Activated CD4-positive, alpha-beta T cell treated with anti-CD3 and anti-CD28 coated beads, Interleukin-2, Interleukin-6, amounts not matched to agents 100 ng/mL and 50 ng/mL, durations not matched to agents 16 hours and 8 hours (primary cell): Measurements from ENCODE around the gene NR2F1-AS1.

Experiments
- DNase-seq: peaks from one replicate; pipeline ENCODE4 v3.0.0-alpha.2; 2020

NR2F1-AS1 gene

GRCh38 chr5:93603078-93603792, 22.2 kb upstream of the NR2F1-AS1 start:
- no peak for DNase-seq

DNA sequence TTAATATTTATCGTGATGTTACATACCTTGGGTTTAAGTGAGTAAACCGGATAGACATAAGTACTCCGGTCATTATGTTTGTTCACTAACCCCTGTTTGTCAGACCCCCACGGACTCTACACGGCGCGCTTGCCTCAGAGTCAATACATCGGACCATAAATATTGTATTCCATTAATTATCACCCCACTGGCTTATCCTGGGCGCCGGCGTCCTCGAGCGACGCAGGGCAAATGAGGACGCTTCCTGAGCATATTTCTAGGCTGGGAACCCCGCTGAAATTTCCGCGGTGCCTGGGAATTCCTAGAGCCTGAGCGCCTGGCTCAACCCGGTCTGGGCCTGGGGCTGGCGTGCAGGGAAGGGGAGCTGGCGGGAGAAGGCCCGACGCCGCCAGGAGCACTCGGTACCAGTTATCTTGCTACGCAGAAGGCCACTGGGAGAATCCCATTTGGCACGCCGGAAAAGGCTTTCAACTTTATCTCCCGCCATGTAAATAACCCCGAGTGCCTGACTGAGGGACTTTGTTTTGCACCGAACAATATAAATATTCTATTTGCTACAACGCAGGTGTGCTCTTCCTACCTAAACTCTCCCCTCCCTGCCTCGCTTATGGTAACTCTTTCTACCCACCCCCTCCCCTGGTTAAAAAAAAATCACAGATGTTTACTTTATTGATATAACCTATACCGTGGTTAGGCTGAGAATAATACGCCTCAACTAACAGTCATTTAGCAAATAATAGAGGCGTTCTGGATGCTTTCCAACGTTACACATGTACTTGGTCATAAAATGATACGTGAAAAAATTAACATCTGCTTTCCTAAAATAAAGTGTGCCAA, 21.4 kb upstream of the NR2F1-AS1 start:
- DNase-seq, result no peak

GRCh38 chr5:93601802-93602155, 20.8 kb upstream of the NR2F1-AS1 start:
- no peak for DNase-seq

- DNase-seq, result no peak
These were observed 20.2 kb upstream of the NR2F1-AS1 start for GRCh38 chr5:93601071-93601801.

- DNase-seq, result no peak
These were observed 19.5 kb upstream of the NR2F1-AS1 start for GRCh38 chr5:93600409-93601070.

DNA sequence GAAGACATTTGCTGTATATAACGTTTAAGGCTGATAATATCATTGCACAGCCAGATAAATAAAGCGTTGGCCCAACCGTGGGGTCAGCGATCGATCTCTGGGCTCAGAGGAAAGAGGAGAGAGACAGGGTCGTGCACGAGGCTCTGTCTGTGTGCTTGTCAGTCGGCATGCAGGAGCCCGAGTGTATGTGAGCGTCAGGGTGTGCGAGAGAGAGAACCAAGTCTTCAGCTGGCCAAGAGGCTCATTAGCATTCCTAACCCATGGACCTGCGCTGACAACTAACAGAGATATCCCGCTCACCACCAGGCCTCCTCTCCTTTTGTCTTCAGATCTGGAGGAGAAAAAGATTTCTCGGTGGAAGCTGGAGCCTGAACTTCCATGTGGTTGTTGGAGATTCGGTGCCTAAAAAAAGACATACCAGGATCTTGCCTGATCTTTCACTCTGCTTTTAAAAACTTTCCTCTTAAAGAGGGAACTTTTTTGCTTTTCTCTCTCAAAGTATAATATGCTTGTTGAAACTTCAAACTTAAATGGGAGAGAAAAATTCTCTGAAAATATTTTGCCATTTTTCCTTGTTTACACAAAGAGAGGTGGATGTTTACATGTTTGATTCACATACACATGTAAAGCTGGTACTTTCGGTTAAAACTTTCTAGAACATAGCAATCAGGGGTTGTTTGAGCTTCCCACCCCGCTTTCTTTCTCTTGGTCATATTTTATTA, 18.5 kb upstream of the NR2F1-AS1 start:
- no peak for DNase-seq

- no peak for DNase-seq
These were observed 18.0 kb upstream of the NR2F1-AS1 start for GRCh38 chr5:93599001-93599379.

DNA sequence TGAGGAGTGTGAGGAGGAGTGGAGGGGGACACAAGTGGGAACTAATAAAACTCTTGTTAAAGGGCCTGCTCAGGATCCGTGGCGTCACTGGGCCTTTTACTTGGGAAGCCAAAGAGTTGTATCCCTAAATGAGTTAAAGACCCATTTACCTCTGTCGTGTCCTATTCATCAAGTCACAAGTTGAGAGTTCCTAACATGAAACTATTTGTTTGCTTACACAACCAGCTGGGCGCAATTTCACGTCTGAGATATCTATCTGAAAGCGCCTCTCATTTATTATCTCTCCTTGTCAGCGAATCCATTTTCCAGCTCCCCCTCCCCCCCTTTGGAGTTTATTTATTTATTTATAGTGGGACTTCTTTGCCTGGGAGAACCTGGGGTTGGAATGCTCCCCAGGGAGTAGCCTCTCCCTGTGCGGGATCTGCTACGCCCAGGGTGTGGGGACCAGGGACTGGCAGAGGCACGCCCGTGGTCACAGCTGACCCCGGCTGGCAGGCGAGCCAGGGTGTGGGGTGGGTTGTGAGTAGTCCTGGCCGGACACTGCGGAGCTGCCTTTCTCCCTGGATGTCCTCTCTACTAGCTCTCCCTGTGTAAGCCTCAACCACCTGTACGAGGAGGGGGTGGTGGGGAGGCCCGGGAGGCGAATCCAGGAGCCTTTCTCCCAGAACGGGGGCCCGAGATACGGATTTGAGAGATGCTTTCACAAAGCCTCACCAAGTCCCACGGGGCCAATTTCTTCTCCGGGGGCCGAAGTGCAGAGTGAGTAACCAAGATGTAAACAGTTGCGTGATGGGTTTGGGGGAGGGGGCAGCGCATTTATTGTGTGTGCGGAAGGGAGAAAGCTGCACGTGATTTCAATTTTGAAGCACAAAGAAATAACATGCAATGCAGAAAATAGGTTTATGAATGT, 17.3 kb upstream of the NR2F1-AS1 start:
- no peak for DNase-seq

DNA sequence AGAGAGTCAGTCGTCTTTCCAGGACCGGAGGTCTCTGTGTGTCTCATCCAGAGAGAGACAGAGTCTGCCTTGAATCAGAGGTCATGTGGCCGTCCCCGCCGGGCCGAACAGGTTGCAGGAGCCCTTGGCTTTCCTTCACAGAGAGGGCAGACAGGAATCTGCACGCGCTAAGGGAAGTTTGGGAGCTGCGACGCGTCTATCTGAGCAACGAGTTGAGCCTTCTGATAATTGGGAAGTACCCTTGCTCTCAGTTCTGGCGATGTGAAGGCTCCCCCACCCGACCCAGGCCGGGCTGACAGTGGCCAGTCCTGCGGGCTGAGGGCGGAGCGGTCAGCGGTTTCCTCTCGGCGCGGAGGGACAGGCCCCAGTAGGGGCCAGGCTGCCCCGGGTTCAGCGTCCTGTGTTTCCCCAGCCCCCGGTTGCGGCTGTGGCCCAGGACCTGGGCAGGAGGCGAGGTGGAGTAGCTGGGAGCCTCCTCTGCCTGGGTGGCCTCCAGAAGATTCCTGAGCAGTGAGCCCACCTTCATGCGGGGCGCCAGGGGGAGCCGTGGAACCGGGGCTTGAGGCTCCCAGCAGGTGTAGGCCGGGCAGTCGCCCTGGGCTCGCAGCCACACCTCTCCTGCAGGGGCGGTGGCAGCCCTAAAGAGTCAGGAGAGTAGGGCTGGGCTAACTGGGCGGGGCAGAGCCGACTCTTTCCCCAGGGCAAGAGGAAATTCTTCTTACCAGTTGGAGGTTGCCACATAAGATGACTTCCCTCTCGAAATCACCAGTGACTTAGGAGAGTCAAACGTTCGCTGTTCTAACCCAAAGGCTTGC, 15.9 kb upstream of the NR2F1-AS1 start:
- no peak for DNase-seq

DNA sequence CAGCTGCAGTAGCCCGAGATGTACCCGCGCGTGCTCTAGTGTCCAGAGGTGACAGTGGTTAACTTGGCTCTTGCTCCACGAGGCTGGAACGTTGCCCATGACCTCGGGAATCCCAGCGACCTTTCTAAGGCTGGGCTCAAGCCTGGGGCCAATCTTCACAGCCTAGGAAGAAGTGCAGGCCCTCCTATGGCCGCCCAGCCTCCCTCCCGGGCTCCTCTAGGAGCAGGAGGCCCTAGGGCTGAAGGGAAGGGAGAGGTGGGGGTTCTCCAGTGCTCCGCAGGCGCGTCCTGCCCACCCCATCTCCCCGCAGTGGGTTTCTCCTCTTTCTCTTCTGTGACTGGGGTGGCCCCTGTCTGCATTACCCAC, 15.3 kb upstream of the NR2F1-AS1 start:
- no peak for DNase-seq

GRCh38 chr5:93595420-93596147, 14.6 kb upstream of the NR2F1-AS1 start:
- DNase-seq, result no peak

- DNase-seq, result no peak
These were observed 13.8 kb upstream of the NR2F1-AS1 start for GRCh38 chr5:93594591-93595419.

DNA sequence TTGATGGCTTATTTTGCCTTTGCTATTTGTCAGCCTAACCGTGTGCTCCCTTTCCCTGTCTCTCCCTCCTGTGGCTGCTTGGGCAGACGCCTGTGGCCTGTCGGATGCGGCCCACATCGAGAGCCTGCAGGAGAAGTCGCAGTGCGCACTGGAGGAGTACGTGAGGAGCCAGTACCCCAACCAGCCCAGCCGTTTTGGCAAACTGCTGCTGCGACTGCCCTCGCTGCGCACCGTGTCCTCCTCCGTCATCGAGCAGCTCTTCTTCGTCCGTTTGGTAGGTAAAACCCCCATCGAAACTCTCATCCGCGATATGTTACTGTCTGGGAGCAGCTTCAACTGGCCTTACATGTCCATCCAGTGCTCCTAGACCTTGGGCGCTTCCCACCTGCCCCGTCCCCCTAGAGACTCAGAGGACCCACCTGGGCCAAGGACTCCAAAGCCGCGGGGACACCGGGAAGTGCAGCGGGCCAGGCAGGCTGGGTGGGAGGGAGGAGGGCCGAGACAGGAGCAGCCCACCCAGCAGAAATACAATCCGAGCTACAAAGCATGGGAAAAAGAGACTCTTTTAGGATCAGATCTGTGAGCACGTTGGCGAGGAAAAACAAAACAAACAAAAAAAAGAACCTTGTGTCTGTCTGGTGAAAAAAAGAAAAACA, 12.6 kb upstream of the NR2F1-AS1 start:
- no peak for DNase-seq

DNA sequence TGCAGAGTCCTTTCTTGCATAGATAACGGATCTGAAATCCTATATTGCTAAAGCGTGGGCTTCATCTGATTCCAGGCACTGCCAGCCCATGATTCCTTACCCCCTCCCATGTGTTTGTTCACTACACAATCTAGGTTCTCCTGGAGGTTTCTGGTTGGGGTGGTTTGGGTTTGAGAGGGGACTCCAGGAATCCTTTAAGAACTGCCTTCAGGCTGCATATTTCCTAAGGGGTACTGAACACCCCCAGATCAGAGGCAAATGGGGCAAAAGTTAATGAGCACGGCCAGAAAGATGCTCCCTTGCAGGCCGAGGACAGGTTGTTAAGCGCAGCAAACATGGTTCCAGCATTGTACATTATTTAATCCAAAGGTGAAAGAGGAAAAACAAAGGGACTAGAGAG, 11.9 kb upstream of the NR2F1-AS1 start:
- no peak for DNase-seq

DNA sequence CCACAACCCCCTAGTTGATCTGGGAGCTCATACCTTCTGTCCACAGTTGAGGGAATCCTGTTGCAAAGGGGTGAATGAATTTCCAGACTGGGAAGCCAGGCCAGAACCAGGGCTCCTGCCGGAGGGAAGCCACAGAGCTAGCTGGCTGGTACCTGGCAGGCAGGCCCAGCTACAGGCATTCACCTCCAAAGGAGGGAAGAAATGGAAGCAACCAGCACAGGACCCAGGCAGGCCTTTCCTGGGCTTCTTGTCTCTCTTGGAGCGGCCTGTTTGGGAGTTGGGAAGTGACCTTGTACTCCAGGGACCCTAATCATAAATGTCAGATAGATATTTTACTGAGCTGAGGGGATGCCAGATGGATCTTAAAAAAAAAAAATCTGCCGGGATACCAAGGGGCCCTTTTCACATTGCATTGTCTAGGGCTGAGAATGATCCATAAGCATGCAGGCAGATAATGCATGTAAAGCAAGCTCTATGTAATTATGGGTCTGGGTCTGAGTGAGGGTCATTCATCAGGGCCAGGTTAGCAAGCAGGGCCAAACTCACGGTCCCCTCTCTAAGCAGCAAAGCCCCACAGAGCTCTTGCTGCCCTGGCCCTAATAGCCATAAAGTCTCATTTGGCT, 10.4 kb upstream of the NR2F1-AS1 start:
- no peak for DNase-seq

DNA sequence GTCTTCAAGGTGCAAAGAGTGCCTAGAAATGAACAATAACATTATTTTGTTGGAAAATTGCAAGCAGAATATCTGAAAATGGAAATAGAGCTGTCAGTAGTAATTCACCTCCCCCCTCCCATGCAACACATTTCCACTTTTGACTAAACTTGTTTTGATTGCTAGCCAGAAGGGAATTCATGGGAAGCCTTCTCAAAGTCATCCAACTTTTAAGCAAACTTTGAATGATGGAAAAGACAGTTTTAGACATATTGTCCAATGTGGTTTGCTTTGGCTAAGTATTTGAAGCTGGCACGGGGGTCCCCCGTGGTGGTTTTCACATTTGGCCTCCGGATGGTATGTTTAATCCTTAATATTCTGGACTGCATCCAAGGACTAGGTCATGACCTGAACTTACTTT, 9.5 kb upstream of the NR2F1-AS1 start:
- DNase-seq, result no peak

DNA sequence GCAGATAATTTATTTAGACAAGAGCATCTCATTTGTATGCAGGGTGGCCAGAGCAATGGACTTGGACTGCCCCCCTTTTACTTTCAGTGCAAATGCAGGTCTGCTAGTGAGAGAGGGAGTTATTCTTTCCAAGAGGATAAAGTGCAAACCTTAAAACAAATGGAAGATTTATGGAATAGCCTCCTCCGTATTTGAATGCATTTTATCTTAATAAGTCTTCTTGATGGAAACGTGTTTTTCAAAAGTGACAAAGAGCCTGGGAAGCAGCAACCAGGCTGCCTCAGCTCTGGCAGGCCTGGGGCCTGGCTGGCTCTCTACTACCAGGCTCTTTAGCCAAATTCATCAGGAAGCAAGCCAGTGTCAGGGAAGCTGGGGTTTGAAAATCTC, 8.8 kb upstream of the NR2F1-AS1 start:
- DNase-seq, result no peak
